ENCODE results near the gene METTL8.
"Not testable (repeated sequence)": the region's sequence is repeated elsewhere in the genome, so short reads cannot be mapped to it uniquely, and the experiment has no call there.

The METTL8 gene

DNA sequence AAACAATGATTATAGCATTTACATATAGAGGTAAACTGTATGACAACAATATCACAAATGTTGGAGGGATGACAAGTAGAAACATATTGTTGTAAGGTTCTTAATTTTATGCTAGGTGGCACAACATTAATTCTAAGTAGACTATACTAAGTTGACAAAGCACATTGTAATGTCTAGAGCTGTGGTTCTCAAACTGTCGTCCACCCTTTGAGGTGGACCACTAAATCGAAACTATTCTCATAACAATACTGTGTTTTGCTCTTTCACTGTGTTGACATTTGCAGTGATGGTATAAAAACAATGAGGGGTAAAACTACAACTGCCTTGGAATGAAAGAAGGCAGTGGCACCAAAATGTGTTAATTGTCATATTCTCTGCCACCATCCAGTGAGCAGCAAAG is 66.1 kb downstream of the METTL8 start:
- POLR2A ChIA-PET = no interaction called here
- TF ChIP-seq, protein P1, sequence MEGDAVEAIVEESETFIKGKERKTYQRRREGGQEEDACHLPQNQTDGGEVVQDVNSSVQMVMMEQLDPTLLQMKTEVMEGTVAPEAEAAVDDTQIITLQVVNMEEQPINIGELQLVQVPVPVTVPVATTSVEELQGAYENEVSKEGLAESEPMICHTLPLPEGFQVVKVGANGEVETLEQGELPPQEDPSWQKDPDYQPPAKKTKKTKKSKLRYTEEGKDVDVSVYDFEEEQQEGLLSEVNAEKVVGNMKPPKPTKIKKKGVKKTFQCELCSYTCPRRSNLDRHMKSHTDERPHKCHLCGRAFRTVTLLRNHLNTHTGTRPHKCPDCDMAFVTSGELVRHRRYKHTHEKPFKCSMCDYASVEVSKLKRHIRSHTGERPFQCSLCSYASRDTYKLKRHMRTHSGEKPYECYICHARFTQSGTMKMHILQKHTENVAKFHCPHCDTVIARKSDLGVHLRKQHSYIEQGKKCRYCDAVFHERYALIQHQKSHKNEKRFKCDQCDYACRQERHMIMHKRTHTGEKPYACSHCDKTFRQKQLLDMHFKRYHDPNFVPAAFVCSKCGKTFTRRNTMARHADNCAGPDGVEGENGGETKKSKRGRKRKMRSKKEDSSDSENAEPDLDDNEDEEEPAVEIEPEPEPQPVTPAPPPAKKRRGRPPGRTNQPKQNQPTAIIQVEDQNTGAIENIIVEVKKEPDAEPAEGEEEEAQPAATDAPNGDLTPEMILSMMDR (IDR thresholded peaks at IDR 0.05; ENCODE audit: insufficient read depth, low read length, missing control alignments) = no peak
- CTCF ChIA-PET = no interaction called here
- H3K4me3 ChIP-seq (ENCODE audit: low read depth, low read length) = no peak overlapping the region
- DNase-seq (ENCODE audit: low read depth, low spot score) = no peak

DNA sequence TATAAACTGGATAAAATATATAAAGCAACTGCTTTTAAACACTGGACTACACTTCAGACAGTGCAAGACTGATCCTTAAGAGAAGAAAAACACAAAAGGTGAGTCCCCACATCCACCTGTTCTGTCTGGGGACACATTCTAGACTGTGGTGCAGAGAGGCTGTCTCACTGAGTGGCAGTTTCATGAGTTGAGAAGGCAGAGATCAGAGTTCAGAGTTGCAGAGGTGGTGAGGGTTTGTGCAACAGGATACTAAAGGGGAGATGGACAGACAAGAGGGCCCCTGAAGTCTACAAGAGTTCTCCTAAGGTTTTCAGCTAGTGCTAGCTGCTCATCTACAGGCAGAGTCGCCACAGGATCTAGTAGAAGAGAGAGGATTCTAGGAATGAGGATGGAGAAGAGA is 68.0 kb downstream of the METTL8 start:
- TF ChIP-seq, protein P1 (IDR thresholded peaks at IDR 0.05; ENCODE audit: insufficient read depth, low read length, missing control alignments) = no peak
- ChIA-PET POLR2A (no interaction called here), CTCF (interaction anchor here (0.9 kb wide), 1 partner anchor 51 kb away, joined by 3 read pairs; no protein-coding TSS in a partner anchor)
- no peak overlapping the region for H3K4me3 ChIP-seq (ENCODE audit: low read depth, low read length)
- no peak for DNase-seq (ENCODE audit: low read depth, low spot score)

GRCh38 chr2:171365232-171365631 is 68.6 kb downstream of the METTL8 start:
- no peak for DNase-seq (ENCODE audit: low read depth, low spot score)
- TF ChIP-seq, protein P1 (IDR thresholded peaks at IDR 0.05; ENCODE audit: insufficient read depth, low read length, missing control alignments) = no peak
- ChIA-PET CTCF (interaction anchor here (0.9 kb wide), 1 partner anchor 51 kb away, joined by 3 read pairs; no protein-coding TSS in a partner anchor), POLR2A (no interaction called here)
- H3K4me3 ChIP-seq (ENCODE audit: low read depth, low read length) = no peak overlapping the region

- no peak for DNase-seq (ENCODE audit: low read depth, low spot score)
- TF ChIP-seq, protein P1 (IDR thresholded peaks at IDR 0.05; ENCODE audit: insufficient read depth, low read length, missing control alignments) = no peak
- no peak overlapping the region for H3K4me3 ChIP-seq (ENCODE audit: low read depth, low read length)
- ChIA-PET CTCF (interaction anchor here (0.7 kb wide), 1 partner anchor 16 kb away, joined by 3 read pairs; no protein-coding TSS in a partner anchor), POLR2A (no interaction called here)
These were observed 71.4 kb downstream of the METTL8 start for GRCh38 chr2:171362396-171362795.

DNA sequence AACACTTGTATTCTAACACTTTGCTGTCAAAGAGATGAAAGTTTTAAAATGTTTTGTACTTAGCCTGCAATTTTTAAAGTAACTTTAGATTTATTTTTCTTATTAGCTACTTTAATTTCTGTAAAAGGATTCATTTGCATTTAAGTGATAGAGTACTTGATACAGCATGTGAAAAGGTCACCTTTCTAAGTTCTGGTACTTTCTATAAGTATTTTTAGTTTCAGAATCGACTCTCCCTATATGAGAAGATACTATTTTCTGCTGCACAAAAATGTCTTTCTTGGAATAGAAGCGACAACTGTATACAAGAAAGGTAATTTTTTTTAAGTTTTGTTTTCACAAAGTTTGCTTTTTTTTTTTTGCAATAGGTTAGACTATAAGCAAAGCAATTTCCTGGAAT is 72.9 kb downstream of the METTL8 start:
- ChIA-PET POLR2A (no interaction called here), CTCF (interaction anchor here (0.6 to 0.8 kb wide), 2 partner anchors 14 to 107 kb away, joined by 3 to 4 read pairs; no protein-coding TSS in a partner anchor)
- TF ChIP-seq, protein P1 (IDR thresholded peaks at IDR 0.05; ENCODE audit: insufficient read depth, low read length, missing control alignments) = no peak

DNA sequence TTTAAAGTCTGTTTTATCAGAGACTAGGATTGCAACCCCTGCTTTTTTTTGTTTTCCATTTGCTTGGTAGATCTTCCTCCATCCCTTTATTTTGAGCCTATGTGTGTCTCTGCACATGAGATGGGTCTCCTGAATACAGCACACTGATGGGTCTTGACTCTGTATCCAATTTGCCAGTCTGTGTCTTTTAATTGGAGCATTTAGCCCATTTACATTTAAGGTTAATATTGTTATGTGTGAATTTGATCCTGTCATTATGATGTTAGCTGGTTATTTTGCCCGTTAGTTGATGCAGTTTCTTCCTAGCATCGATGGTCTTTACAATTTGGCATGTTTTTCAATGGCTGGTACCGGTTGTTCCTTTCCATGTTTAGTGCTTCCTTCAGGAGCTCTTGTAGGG is 80.0 kb downstream of the METTL8 start:
- POLR2A ChIA-PET; H3K4me3 ChIP-seq (ENCODE audit: low read depth, low read length); DNase-seq (ENCODE audit: low read depth, low spot score); CTCF ChIA-PET: not testable (repeated sequence)

More for the DNA sequence above, 72.9 kb downstream of the METTL8 start:
- no peak for DNase-seq (ENCODE audit: low read depth, low spot score)
- no peak overlapping the region for H3K4me3 ChIP-seq (ENCODE audit: low read depth, low read length)

- POLR2A ChIA-PET = interaction anchor here (1.2 kb wide), 1 partner anchor 50 kb away, joined by 5 read pairs; no protein-coding TSS in a partner anchor
- DNase-seq (ENCODE audit: low read depth, low spot score) = no peak
- TF ChIP-seq, protein P1 (IDR thresholded peaks at IDR 0.05; ENCODE audit: insufficient read depth, low read length, missing control alignments) = no peak
- H3K4me3 ChIP-seq (ENCODE audit: low read depth, low read length) = no peak overlapping the region
- CTCF ChIA-PET = interaction anchor here (0.6 to 1.2 kb wide), 3 partner anchors 53 to 69 kb away, joined by 3 to 4 read pairs (median 3); no protein-coding TSS in a partner anchor
These were observed 85.7 kb downstream of the METTL8 start for GRCh38 chr2:171348056-171348455.
